HG03066 (cell line): ENCODE results near the gene MAPK8IP3.
"Not testable (repeated sequence)": the region's sequence is repeated elsewhere in the genome, so short reads cannot be mapped to it uniquely, and the experiment has no call there.

Source experiments
- ATAC-seq: cut with Tn5 transposase; IDR thresholded peaks from one replicate; pipeline ENCODE4 v1.9.1; 2021; ENCODE audit warnings: low read depth; ENCODE audit not compliant: unreplicated experiment

Gene MAPK8IP3

DNA sequence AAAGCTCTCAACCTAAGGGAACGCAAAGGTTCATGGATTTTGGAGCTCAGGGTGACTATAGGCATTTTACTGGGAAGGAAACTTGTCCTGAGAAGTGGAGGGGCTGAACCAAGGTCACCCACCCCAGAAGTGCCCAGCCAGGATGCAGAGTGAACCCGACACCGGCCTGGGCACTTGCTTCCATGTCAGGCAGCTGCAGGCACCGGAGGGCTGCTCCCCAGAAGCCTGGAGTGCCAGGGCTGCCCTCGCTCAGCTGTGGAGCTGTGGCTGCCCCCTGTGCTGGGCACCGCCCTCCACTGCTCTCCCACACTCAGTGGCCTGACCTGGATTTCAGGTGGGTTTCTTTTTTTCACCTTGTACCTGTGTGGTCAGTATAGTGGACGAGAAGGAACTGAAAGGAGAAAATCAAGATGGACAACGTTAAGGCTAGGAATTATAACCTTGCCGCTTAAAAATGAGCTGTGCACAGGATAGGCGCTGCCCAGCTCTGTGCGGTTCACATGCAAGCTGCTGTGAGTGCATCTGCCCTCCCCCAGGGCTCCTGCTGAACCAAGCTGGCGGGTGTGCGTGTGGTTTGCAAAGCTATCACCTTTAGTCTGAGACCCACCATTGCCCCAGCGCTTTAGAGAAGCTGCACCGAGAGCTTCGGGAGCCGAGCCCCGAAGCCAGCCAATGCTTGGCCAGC, 2.2 kb downstream of the MAPK8IP3 start:
- ATAC-seq = no peak

GRCh38 chr16:1708768-1709180, 2.8 kb downstream of the MAPK8IP3 start:
- ATAC-seq = no peak

GRCh38 chr16:1709356-1709755, 3.4 kb downstream of the MAPK8IP3 start:
- ATAC-seq = no peak

DNA sequence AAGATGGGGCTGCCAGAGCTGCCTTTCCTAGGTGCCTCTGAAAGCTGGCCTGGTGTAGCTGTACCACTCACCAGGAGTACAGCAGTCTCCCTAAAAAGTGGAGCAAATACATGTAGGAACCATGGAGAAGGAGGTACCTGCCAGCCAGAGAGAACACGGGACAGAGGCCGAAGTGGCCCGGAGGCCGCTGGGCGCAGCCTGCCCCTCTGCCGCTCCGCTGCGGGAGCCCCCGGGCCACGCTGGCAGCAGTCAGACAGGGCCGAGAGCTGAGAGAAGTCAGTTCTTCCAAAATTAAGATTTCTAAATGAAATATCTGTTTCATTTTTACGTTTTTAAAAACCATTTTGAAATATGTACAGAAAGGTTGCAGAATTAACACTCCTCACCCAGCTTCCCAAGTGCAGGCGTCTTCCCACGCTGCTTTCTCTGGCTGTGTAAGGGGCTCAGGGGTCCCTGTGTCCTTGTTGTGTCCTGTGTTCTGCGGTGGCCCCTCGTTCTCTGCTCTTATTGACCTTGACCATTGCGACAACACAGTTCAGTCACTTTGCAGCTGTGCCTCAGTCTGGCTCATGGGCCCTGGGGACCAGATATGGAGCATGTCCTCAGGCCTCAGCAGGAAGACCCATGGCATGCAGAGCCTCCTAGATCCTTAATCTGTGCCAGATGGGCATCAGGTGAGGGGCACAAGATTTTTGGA, 5.0 kb downstream of the MAPK8IP3 start:
- ATAC-seq = no peak

GRCh38 chr16:1712791-1713261, 6.8 kb downstream of the MAPK8IP3 start:
- no peak for ATAC-seq

DNA sequence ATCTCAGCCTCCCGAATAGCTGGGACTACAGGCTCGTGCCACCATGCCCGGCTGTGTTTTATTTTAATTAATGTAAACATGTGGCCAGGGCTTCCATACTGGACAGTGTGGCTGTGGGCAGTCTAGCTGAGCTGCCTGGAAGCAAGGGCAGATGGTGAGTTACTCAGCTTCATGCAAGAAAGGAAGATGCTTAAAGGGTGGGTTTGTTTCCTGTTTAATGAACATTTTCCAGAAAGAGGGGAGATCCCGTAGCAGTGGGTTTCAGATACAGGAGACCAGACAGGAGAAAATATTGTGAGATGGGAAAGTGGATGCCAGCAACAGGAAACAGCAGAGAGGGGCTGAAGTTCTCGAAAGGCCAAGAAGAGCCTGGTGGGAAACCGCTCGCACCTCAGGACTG, 7.3 kb downstream of the MAPK8IP3 start:
- ATAC-seq = no peak

DNA sequence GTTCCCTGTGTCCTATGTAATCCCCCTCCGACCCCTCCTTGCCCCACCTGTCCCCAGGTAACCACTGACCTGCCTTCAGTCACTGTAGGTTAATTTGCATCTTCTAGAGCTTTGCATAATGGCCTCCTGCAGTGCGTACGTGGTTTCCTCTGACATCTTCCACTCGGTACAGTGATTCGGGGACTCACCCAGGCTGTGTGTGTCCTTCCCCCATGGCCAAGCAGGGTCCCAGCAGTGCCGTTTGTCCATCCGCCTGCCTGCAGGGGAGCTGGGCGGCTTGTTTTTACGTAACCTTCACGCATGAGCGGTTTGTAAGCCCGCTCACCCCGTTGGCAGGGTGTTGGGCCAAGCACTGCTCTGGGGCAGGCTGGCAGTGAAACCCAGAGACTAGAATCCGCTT, 7.9 kb downstream of the MAPK8IP3 start:
- ATAC-seq = no peak

GRCh38 chr16:1715220-1715619, 9.2 kb downstream of the MAPK8IP3 start:
- ATAC-seq = no peak

- not testable (repeated sequence) for ATAC-seq
Observed at GRCh38 chr16:1718236-1718635, 12.2 kb downstream of the MAPK8IP3 start.

- not testable (repeated sequence) for ATAC-seq
Observed at GRCh38 chr16:1719559-1720229, 13.7 kb downstream of the MAPK8IP3 start.

GRCh38 chr16:1721372-1721771, 15.4 kb downstream of the MAPK8IP3 start:
- no peak for ATAC-seq

DNA sequence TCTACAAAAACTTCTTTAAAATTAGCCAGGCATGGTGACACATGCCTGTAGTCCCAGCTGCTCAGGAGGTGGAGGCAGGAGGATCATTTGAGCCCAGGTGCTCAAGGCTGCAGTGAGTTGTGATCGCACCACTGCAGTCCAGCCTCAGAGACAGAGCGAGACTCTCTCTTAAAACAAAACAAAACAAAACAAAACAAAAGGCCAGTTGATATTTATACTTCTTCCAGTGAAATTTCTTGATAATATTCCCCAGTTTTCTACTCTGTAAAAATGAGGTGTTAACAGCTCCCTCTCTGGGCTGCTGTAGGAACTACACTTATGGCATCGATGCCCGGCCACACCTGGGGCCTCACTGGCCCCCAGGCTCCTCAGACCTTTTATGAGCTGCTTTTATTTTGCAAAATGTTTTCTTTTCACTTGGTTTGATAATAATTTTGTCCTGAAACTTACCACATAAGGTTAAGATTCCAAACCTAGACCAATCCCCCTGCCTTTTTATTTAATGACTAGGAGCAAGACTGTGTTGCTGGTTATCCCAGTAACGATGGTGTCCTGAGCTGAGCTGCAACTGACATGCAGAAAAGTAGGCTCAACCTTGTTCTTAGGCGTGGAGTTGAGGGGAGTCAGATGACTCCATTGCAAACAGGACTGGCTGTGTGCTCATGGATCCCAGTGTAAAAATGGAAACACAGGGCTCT, 17.6 kb downstream of the MAPK8IP3 start:
- no peak for ATAC-seq

- ATAC-seq = no peak
Observed at GRCh38 chr16:1724491-1724890, 18.5 kb downstream of the MAPK8IP3 start.

DNA sequence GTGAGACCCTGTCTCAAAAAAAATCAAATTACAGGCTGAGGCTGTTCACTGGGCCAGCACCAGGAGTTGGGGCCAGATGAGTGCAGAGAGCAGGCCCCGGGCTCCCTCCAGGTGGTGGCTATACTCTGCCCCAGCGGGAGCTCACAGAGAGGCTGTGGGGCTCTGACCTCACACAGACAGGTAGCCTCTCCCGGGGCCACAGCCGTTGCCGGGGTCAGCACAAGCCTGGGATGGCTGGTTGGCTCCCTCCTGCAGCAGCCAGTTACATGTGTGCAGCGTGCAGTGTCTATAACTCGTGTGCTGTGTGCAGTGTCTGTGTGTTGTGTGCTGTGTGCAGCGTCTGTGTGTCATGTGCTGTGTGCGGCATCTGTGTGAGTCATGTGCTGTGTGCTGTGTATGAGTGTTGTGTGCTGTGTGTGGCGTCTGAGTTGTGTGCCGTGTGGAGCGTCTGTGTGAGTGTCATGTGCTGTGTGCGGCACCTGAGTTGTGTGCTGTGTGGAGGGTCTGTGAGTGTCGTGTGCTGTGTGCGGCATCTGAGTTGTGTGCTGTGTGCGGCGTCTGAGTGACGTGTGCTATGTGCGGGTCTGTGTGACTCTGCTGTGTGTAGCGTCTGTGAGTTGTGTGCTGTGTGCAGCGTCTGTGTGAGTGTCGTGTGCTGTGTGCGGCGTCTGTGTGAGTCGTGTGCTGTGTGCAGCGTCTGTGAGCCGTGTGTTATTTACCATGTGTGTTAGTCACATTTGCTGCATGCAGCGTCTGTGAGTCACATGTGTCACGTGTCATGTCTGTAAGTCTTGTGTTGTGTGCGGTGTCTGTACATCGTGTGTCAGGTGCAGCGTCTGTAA, 20.9 kb downstream of the MAPK8IP3 start:
- no peak for ATAC-seq

DNA sequence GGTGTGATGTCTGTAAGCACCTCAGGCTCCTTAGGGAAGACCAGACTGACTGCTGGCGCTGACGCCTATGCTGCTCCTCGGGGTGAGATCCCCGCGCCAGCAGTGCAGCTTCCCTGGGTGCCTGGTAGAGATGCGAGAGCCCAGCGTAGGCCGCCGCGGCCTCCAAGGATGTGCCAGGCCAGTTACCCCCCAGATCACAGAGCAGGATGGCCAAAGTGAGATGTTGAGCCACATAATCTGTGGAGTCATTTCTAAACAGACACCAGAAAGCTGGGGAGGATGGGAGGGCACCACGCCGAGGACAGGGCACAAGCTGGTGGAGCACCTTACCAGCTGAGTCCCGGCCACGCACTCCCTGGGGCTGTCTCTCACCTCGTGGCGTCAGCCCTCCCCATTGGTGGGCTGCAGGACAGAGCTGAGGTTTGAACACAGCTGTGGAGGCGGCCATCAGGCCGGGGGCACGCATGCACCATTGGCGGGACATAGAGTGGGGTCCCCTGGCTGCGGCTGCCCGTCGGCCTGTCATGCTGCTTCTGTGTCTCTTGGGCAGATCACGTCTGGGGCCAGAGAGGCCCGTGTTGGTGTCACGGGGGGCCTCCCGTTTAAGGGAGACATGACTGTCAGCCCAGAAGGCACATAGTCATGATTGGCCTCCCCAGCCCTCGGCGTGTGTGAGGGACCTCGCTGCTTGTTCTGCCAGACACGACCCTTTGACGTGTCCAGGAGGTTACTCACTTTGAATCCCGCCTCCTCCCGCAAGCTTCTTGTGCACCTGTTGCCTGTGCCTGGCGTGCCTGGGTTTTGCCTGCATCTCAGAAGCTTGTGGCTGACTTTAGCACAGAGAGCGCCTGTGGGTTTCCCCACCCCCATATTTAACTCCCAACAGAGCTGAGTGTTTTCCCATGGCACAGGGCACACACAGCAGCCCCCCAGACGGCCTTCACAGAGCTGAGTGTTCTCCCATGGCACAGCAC, 21.9 kb downstream of the MAPK8IP3 start:
- ATAC-seq = no peak

GRCh38 chr16:1729026-1729425, 23.0 kb downstream of the MAPK8IP3 start:
- ATAC-seq = no peak

- no peak for ATAC-seq
Observed at GRCh38 chr16:1729445-1729844, 23.4 kb downstream of the MAPK8IP3 start.

DNA sequence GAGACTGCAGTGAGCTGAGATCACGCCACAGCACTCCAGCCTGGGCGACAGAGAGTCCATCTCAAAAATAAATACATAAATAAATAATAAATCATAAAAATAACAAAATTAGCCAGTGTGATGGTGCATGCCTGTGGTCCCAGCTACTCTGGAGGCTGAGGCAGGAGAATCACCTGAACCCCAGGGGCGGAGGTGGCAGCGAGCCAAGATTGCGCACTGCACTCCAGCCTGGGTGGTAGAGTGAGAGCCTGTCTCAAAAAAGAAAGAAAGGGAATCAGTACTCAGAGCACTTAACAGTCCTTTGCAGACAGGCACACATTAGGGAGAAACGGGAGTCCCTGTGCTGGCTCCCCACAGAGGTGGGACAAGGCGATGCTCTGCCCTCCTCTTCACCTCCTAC, 25.1 kb downstream of the MAPK8IP3 start:
- ATAC-seq = no peak

DNA sequence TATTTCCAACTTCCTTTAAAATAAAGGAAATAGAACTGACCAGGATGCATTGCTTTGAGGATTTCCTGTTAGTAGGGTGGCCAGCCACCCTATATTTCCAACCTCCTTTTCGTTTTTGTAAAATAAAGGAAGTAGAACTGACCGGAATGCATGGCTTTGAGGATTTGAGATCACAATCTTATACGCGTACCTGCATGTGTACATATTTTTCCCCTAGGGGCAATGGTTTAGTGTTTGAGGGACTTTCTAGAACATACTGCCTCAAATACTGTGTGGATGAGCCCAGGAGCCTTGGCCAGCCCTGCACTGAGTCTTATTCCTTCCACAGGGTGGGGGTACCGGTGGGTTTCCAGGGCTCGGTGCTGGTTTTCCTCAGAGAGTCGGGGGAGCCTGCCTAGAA, 25.6 kb downstream of the MAPK8IP3 start:
- no peak for ATAC-seq
